Measurements from ENCODE around the gene CDK14.
"Not testable (repeated sequence)": the region's sequence is repeated elsewhere in the genome, so short reads cannot be mapped to it uniquely, and the experiment has no call there.

Gene CDK14

GRCh38 chr7:91135703-91136430 lies 539.7 kb downstream of the CDK14 start:
- FAIRE-seq, result no peak

- no peak for FAIRE-seq
Measured at GRCh38 chr7:91137153-91137787, 541.1 kb downstream of the CDK14 start.

GRCh38 chr7:91137788-91138368 lies 541.8 kb downstream of the CDK14 start:
- no peak for FAIRE-seq

- no peak for FAIRE-seq
Measured at GRCh38 chr7:91140286-91140685, 544.2 kb downstream of the CDK14 start.

- no peak for FAIRE-seq
Measured at GRCh38 chr7:91140982-91141381, 544.9 kb downstream of the CDK14 start.

GRCh38 chr7:91142743-91143142 lies 546.6 kb downstream of the CDK14 start:
- FAIRE-seq, result no peak

GRCh38 chr7:91149341-91150246 lies 553.5 kb downstream of the CDK14 start:
- FAIRE-seq, result no peak

GRCh38 chr7:91151916-91152315 lies 555.8 kb downstream of the CDK14 start:
- FAIRE-seq, result no peak

- no peak for FAIRE-seq
Measured at GRCh38 chr7:91156316-91157185, 560.4 kb downstream of the CDK14 start.

- no peak for FAIRE-seq
Measured at GRCh38 chr7:91157579-91158320, 561.6 kb downstream of the CDK14 start.

GRCh38 chr7:91162436-91162835 lies 566.3 kb downstream of the CDK14 start:
- no peak for FAIRE-seq

- FAIRE-seq, result no peak
Measured at GRCh38 chr7:91164506-91164905, 568.4 kb downstream of the CDK14 start.

- no peak for FAIRE-seq
Measured at GRCh38 chr7:91165006-91165845, 569.1 kb downstream of the CDK14 start.

GRCh38 chr7:91165846-91166230 lies 569.7 kb downstream of the CDK14 start:
- FAIRE-seq, result no peak

GRCh38 chr7:91168871-91169829 lies 573.0 kb downstream of the CDK14 start:
- FAIRE-seq, result no peak

GRCh38 chr7:91169830-91170191 lies 573.7 kb downstream of the CDK14 start:
- FAIRE-seq, result no peak

GRCh38 chr7:91173265-91173664 lies 577.1 kb downstream of the CDK14 start:
- FAIRE-seq, result not testable (repeated sequence)

GRCh38 chr7:91180746-91181145 lies 584.6 kb downstream of the CDK14 start:
- no peak for FAIRE-seq

GRCh38 chr7:91181949-91182348 lies 585.8 kb downstream of the CDK14 start:
- no peak for FAIRE-seq
